ENCODE results near the gene IFNK.

IFNK gene

DNA sequence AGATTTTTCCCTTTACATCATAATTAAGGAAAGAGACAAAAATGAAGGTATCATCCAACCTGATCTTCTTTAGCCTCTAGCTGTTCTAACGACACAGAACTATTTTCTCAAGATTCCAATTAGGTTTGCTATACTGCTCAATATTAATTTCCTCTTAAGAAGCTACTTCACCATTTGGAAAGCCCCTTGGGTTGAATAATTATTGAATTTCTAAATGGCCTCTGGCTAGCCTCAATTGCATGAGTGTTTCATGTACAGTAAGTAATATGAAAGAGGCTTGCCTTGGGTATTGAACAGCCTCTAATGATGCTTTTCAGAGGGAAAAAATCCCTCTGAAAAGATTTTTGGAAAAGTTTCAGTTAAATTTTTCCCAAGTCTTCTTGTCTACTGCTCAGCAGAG, 9.2 kb downstream of the IFNK start:
- no peak for TF ChIP-seq CTCF (IDR thresholded peaks at IDR 0.05; ENCODE audit: extremely low read depth, missing control alignments)
- DNase-seq (ENCODE audit: low spot score) = no peak

GRCh38 chr9:27534131-27534530, 10.0 kb downstream of the IFNK start:
- TF ChIP-seq CTCF (IDR thresholded peaks at IDR 0.05; ENCODE audit: extremely low read depth, missing control alignments) = no peak
- no peak for DNase-seq (ENCODE audit: low spot score)

DNA sequence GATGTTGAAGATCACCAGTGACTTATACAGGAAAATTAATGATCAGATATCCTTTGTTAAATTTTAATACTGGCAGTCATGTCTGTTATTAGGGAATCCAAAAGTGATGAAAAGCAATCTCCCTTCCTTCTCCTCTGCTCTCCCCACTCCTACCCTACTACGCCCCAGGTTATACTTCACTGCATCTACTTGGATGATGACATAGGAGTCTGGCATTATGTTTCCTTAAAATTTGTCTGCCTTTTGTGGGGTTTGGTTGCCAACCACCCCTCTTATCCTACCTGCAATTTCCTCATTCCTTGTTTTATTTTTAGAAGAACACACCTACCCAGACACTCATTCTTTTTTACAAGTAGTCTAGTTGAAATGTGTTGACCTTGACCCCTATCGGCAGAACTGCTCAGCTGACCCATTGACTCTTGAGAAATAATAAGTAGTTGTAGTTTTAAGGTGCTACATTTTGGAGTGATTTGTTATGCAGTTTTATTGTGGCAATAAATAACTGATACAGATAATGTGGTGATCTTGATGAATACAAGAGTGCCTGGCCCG, 10.6 kb downstream of the IFNK start:
- no peak for DNase-seq (ENCODE audit: low spot score)
- TF ChIP-seq CTCF (IDR thresholded peaks at IDR 0.05; ENCODE audit: extremely low read depth, missing control alignments) = no peak

DNA sequence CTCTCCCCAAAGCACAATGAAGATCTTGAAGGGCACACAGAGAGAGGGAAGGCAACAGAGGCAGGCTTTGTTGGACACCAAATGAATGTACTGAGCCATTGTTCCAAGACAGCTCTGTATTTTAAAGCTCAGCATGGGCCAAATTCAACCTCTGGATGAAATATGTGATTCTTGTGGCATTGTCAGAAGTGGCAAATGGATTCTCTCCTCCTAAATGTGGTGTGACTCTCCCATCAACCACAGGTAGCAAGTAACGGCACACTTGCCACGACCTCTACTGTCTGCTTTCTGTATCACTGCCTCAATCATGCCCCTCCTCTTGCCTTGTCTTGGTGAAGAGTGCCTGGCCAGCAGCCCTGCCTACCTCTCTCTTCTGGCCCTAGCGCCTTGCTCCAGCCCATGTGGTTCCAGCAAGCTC, 11.6 kb downstream of the IFNK start:
- no peak for DNase-seq (ENCODE audit: low spot score)
- TF ChIP-seq CTCF (IDR thresholded peaks at IDR 0.05; ENCODE audit: extremely low read depth, missing control alignments) = no peak

DNA sequence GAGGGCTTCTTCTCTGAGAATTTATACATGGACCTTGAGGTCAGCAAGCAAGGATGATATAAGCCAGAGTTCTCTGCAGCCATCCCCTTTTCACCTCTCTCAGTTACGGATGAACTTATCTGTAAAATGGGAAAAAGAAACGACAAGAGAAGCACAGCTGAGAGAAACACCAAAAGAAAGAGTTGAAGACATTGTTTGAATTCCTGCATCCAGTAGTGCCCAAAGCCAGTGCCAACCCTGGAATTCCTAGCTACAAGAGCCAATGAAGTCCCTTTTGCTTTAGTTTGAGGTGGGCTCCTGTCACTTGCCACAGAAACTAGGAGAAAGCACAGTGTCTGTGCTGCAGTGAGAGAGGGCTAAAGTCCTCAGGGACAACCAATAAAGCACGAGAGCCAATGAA, 12.1 kb downstream of the IFNK start:
- no peak for DNase-seq (ENCODE audit: low spot score)
- TF ChIP-seq CTCF (IDR thresholded peaks at IDR 0.05; ENCODE audit: extremely low read depth, missing control alignments) = no peak

GRCh38 chr9:27537027-27537435, 12.9 kb downstream of the IFNK start:
- DNase-seq (ENCODE audit: low spot score) = no peak
- TF ChIP-seq CTCF (IDR thresholded peaks at IDR 0.05; ENCODE audit: extremely low read depth, missing control alignments) = no peak

DNA sequence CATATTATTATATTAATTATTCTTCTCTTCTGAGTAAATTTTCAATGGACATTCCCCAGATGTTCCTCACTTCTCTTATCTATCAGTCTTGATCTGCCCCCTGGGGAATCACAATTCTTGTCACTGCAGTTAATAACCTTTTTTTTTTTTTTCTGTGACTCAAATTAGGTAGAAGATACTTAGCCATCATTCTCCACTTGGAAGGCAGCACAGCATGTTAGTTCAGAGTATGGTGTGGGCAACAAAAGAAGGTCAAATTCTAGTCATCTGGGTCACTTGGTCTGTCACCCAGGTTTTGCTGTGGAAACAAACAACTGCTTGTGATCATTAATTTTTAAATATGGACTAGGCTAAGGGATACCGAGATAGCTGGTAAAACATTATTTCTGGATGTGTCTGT, 13.7 kb downstream of the IFNK start:
- TF ChIP-seq CTCF (IDR thresholded peaks at IDR 0.05; ENCODE audit: extremely low read depth, missing control alignments) = no peak
- DNase-seq (ENCODE audit: low spot score) = no peak

Measured in GM20000 (cell line).